Erythroblast (primary cell): Measurements from ENCODE around the gene SOST.

Experiments used
- GATA1 ChIP-seq: IDR thresholded peaks from 2 replicates; pipeline ENCODE4 v1.6.1; 2011; ENCODE audit warnings: low read depth, mild to moderate bottlenecking, control low read depth, low read length, moderate library complexity
- POLR2A ChIP-seq: IDR thresholded peaks from 2 replicates; pipeline ENCODE4 v1.6.1; 2011; ENCODE audit warnings: mild to moderate bottlenecking, low read length

DNA sequence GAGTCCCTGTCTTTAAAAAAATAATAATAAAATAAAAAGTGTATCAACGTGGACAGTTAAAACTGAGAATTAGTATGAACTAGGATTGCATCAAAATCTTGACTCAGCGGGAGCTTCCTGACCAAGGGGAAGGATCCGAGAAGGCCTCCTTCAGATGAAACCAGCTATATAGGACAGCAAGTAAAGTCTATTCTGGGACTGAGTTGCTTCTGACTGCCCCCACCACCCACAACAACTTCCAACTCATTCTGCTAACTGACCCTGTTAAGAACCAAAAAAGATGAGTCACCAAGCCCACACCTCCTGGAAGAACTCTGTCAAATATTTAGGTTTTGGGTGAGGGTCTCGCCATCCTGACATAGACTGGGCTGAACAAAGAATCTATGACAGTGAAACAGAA, 49.5 kb upstream of the SOST start:
- TF ChIP-seq POLR2A = no peak
- TF ChIP-seq GATA1 = no peak
